ENCODE results near the gene HOTAIR.

Gene HOTAIR

GRCh38 chr12:54010972-54011664 lies 36.4 kb upstream of the HOTAIR start:
- DNase-seq: no peak

DNA sequence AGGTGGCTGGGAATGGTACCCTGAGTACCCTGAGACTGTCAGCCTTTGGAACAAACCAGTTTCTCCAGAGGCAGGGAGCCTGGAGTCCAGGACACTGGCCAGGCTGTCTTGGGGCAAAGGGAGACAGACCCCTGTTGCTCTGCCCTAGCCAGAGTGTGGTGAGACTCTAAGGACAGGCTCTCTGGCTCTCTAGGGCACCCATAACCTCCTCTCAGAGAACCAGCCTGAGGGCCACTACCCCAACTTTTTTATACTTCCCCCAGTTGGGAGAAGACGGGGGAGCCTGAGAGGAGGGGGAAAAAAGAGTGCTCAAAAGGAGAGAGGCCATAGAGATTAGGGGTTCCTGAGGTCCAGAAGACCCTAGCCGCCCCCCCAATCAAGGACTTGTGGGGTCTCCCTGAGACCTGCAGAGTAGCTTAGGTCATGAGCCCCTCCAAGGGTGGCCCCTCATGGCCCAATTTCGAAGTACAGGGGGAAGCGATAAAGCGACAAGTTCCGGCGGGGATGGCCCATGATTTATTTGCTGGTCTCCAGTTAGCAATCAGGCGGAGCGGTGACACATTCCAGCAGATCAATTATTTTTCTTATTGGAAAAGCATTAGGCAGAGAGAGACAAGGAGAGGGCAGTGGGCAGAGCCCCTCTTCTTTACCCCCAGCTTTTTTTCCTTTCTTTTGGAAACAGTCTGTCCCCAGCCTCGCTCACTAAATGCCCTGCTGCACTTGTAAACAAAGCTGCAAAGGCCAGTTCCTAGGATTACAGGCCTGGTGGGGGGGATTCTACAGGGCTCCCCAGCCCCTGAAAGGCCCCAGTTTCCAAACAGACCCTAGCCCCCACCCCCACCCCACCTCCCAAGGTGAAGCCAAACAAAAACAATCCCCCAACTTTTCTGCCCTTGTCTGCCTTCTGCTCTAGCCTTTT lies 35.6 kb upstream of the HOTAIR start:
- DNase-seq: no peak

- no peak for DNase-seq
Measured at GRCh38 chr12:54009171-54010052, 34.7 kb upstream of the HOTAIR start.

- DNase-seq: no peak
Measured at GRCh38 chr12:54008260-54008552, 33.5 kb upstream of the HOTAIR start.

- DNase-seq: no peak
Measured at GRCh38 chr12:54007538-54008259, 32.9 kb upstream of the HOTAIR start.

DNA sequence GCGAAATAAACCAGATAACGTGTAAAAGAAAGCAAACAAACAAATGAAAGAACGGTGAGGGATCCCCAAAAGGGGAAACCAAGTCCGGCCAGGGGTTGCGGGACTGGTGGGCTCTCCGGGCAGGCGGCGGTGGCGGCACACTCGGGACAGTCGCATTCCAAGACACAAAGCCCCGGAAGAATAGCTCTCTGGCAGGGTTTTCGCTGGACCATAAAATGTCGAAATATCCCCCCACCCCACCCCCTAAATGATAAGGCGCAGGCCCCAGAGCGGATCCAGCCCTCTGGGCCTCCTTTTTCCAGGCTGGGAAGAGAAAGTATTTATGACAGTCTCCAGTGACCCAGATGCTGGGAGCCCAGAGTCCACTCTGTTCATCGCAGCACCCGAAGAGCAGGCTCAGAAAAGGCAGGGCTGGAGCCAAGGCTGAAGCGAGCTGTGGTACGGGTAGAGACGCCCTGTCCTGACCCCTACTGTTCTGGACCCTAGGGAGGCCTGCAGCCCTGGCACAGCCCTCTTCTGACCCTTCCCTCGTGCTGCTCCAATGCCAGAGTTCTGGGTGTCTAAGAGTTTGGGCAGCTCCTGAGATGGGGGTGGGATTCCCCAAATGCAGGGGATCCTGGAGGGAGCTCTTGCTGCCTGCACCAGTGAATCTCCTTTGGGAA lies 31.9 kb upstream of the HOTAIR start:
- DNase-seq: no peak

DNA sequence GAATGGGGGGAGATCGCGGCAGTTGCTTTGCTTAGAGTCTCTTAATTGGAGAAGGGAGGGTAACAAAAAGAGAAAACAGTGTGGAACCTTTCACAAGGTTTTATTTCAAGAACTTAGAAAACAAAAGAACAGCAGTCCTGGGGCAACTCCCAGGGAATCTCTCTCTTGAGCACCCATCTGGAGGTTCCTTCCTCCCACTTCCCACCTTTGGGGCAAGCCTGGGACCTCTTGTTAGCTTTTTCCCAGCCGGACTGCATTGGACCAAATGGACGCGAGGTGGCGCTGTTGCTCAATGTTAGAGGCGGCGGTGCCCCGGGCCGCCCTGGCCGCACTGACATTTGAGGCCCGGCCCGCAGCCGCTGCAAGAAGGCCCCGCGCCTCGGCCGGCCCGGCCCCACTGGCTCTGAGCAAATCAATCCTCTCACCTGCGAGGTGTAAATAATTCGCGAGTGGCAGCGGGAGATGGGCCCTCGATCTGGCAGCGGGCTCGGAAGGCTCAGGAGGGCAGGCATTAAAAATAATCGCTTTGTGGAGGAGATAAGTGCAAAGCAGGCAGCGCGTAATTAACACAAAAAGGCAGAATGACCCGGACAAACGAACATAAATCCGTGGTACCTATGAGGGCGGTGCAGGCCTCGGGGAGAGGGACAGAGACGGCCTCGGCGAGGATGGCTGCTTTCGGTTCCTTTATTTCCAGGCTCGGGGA lies 31.3 kb upstream of the HOTAIR start:
- DNase-seq: peak; percentile 20

DNA sequence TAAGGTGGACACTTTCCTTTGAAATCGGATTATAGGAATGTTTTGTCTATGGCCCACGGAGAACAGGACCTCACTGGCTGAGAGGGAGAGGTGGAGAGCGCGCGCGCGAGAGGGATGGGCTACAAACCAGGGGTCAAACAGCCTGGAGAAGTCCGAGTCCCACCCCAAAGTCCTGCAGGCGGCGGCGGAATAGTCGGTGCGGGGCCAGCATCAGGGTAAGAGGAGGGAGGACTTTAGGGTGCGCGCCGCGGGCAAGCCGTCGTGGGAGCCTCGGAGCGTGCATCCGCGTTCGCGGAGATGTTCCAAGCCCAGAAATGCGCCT lies 30.7 kb upstream of the HOTAIR start:
- no peak for DNase-seq

GRCh38 chr12:54004841-54005530 lies 30.2 kb upstream of the HOTAIR start:
- peak; percentile 13 for DNase-seq

DNA sequence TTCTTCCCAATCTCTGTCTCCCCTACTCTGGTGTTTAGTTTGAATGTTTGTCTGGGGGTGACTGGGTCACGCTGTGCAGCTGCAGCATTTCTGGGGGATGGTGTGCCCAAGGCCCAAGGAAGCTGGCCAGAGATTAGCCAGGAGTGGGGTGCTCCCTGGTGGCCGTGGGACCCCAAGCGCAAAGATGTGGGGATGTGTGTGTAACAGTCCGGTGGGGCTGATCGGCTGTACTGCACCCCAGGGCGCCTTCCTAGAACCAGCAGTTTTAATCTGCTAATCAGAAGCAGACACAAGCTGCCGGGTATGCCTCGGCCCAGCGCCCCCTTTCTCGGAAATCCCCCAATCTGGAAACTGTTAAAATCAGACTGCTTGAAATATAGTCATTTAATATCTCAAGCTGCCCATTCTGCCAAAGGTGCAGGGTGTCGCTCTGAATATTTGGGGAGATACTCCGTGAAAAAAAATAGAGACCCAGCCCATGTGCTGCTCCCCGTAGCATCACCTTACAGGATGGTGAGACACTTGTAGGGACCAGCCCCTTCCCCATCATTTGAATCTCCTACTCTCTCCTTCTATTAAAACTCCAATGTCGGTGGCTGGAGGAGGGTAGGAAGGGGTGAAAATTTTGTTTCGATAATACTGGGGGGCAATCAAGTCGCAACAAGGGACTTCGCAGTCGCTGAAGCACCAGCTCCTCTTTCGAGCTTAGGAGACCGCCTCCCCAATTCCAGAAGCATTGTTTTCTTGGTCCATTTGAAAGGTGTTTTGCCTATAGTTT lies 29.5 kb upstream of the HOTAIR start:
- DNase-seq: no peak

DNA sequence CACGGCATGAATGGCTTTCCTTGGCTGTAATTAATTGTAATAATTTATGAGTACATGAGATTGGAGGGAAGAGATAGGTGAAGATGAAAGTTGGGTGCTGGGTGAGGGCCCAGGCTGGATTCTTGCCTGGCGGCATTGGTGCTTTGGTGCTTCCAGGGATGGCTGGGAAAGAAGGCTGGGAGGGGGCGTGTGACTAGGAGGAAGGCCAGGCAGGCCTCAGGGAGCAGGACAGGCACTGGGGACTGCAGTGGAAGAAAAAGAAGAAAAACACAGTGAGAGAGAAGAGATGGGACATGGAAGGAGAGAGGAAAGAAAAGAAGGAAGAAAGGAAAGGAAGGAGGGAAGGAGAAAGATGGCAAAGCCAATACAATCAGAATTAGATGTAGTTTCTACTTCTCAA lies 28.9 kb upstream of the HOTAIR start:
- DNase-seq: no peak

DNA sequence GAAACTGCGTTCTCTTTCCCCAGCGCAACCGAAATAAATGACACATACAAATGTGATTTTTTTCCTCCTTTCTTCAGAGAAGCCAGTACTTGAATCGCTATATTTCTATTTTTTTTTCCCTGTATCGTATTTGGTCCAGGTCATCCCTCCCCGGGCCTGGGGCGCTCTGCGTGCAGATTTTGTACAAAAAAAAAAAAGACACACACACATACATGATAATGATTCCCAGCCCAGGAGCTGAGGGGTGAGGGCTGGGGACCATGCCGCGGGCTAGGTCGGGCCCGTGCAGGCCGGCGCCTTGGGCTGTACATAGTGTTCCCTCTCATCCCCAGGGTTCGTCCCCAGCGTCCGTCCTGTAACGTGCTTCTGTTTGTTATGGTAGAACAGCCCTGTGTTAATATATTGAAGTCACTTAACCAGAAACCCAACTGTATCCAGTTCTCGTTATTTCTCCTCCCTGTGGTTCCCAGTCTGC lies 28.2 kb upstream of the HOTAIR start:
- DNase-seq: no peak

DNA sequence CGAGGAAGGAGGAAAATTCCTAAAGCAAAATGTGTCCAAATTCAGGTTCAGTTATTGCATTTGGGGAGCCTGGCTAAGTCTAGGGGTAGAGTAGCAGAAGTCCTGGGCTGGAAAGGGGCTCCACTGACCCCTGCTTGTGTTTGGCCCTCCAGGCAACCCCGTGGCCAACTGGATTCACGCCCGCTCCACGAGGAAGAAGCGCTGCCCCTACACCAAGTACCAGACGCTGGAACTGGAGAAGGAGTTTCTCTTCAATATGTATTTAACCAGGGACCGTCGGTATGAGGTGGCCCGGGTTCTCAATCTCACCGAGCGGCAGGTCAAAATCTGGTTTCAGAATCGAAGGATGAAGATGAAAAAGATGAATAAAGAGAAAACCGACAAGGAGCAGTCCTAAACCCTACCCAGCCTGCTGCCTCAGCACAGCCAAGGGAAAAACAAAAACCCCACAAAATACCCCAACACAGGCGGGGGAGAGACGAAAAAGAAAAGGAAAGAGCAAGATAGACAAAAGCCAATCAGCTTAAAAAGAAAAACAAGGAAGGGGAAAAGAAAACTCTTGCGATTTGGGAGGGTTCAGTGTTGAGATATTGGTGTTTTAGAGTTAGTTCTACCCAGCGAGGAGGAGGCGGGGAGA lies 27.6 kb upstream of the HOTAIR start:
- DNase-seq: no peak

DNA sequence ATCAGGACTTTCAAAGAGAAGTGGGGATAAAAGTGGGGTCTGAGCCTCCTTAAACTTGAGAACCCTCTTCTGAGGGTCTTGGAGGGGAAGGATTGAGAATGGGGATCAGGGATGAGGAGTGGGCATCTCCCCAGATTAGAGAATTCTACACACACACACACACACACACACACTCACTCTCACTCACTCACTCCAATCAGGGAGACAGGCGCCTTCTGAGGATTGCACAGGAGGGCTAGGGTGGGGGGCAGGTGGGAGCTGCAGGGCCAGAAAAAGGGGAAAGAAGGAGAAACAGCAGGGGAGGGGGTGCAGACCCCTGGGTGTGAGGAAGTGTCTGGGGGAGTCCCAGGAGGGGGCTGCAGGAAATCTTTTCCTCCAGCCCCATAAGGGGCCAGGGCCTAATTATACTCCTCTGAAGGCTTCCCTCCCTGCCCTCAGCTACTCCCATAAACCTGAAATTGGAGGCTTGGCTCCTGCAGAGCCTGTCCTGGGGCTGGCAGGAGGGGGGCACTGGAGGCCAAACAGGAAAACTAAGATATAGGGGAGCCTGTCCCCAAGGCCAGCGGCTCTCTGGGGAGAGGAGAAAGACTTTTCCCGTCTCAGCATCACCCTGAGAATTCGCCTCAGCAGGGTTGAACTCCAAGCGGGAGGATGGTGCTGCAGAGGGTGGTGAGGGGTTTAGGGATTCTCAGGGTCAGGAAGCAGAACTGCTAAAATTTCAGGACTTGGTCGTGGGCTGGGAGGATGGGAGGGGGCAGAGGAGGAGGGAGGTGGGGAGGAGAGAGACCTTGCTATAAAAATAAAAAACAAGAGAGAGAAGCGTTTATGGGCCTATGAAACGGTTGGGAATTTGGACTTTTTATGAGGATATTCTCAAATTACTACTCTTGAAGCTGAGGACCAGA lies 26.8 kb upstream of the HOTAIR start:
- DNase-seq: no peak

- DNase-seq: no peak
Measured at GRCh38 chr12:54000116-54001114, 25.7 kb upstream of the HOTAIR start, which contains the start of gene HOXC9. HOXC9 (plus strand) TSS chr12:54000161; CDS start chr12:54000189, 28 bp downstream.

DNA sequence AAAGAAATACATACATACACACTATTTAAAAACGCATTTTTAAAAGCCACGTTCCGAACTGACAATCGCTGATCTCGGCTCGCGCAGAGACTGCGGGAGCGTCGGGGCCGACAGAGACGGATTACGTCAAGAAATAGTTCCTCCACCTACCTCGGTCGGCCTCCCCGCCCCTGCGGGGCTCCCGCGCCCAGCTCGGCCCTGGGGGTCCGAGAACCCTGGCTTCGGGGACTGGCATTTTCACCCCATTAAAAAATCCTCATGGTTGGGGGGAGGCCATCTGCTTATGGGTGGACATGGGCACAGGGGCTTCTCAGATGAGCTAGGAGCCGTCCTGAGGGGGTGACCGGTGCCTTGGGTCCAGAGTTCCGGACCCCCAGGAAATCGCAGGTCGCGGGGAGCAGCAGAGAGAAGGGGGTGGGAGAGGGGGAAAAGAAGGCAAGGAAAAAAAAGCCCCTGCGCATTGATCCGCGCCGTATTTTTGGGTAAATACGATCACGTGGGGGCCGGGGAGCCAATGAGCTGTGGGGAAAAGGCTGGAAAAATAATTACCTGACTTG lies 24.9 kb upstream of the HOTAIR start:
- DNase-seq: no peak

- no peak for DNase-seq
Measured at GRCh38 chr12:53998900-53999236, 24.1 kb upstream of the HOTAIR start.

Data from DMS153 (cell line).